NCI-H1092 treated with DMSO at 0.1 percent for 48 hours (cell line): ENCODE measurements around the gene PARP1.
"Not testable (repeated sequence)": the region's sequence is repeated elsewhere in the genome, so short reads cannot be mapped to it uniquely, and the experiment has no call there.

ENCODE experiments used
- DNase-seq: peaks from one replicate; lab custom pipeline; 2025; lab: John Stamatoyannopoulos, UW

PARP1 gene

GRCh38 chr1:226349801-226350518, 57.9 kb downstream of the PARP1 start:
- DNase-seq = no peak

- peak; percentile 11 for DNase-seq
Observed at GRCh38 chr1:226349081-226349480, 58.8 kb downstream of the PARP1 start.

- no peak for DNase-seq
Observed at GRCh38 chr1:226344441-226345259, 63.2 kb downstream of the PARP1 start.

DNA sequence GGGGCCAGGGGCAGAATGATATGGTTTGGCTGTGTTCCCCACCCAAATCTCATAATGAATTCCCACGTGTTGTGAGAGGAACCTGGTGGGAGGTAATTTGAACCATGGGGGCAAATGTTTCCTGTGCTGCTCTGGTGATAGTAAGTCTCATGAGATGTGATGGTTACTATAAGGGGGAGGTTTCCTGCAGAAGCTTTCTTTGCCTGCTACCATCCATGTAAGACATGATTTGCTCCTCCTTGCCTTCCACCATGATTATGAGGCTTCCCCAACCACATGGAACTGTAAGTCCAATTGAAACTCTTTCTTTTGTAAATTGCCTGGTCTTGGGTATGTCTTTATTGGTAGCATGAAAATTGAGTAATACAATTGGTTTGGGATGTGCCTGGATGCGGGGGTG, 65.2 kb downstream of the PARP1 start:
- no peak for DNase-seq

GRCh38 chr1:226340111-226340510, 67.8 kb downstream of the PARP1 start:
- DNase-seq = not testable (repeated sequence)

DNA sequence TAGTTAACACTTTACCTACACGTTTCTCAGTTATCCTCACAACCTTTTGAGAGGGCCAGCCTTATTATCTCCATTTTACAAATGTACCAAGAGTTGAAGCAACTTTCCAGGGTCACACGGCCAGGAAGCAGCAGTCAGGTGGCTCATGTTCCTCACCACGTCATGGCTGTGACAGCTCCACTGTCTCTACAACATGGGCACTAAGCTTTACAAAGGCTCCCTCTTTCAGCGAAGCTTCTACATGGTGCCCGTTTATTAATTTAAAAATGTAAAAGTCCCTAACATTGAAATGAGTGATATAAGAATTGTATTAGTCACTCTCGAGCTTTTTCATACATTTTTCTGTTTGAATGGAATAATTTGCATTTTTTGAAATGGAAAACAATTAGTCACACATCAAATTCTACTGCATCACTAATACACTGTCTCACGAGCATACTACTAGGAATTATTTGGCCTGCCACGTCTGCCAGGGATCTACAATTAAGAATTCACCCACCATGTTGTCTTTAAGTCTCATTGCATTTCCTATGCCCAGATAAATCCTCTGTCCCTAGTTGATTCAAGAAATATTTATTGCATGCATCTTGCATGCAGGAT, 70.5 kb downstream of the PARP1 start:
- no peak for DNase-seq

DNA sequence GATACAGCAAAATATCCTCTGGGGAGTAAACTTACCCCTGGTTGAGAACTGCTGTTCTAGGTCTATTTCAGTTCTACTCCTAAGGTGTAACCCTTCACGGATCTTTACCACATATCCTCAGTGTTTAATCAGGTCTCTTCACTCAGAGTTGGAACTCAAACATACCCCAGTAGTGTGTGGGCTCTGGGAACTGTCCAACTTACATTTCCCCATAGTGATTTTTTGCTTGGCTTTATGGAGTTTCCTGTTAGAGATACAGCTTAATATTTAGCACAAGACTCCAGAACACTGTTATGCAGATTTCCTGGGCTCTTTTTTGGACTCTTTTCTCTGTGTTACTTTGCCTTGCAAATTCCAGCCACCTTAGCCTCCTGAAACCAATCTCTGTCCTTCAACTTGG, 72.2 kb downstream of the PARP1 start:
- DNase-seq = no peak

- no peak for DNase-seq
Observed at GRCh38 chr1:226332947-226333346, 74.9 kb downstream of the PARP1 start.

- no peak for DNase-seq
Observed at GRCh38 chr1:226329237-226329636, 78.7 kb downstream of the PARP1 start.

GRCh38 chr1:226327761-226328162, 80.1 kb downstream of the PARP1 start:
- DNase-seq = no peak

GRCh38 chr1:226325178-226325577, 82.7 kb downstream of the PARP1 start:
- DNase-seq = no peak

DNA sequence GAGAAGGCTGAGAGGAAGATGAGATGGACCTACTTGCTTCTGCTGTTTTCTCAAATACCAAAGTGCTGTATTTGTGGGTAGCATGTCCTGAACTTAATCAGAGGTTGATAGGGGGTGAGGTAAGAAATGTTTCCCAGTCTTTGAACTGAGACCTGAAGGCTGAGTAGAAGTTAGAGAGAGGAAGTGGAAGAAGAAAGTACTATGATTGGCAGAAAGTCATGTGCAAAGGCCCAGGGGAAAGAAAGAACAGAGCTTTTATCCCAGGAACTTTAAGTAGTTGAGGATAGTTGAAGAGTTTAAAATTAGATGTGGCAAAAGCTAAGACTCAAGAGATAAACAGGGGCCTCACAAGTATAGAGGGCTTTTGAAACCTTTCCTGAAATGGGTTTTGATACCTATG, 83.4 kb downstream of the PARP1 start:
- DNase-seq = no peak

- no peak for DNase-seq
Observed at GRCh38 chr1:226322986-226323385, 84.9 kb downstream of the PARP1 start.

DNA sequence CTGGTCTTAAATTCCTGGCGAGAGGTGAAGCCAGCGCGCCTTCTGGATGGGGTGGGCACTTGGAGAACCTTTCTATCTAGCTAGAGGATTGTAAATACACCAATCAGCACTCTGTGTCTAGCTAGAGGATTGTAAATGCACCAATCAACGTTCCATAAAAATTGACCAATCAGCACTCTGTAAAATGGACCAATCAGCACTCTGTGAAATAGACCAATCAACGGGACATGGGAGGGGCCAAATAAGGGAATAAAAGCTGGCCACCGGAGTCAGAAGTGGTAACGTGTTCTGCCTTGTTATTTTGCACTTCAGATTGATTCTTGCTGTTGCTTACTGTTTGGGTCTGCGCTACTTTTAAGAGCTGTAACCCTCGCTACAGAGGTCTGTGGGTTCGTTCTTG, 87.0 kb downstream of the PARP1 start:
- no peak for DNase-seq

DNA sequence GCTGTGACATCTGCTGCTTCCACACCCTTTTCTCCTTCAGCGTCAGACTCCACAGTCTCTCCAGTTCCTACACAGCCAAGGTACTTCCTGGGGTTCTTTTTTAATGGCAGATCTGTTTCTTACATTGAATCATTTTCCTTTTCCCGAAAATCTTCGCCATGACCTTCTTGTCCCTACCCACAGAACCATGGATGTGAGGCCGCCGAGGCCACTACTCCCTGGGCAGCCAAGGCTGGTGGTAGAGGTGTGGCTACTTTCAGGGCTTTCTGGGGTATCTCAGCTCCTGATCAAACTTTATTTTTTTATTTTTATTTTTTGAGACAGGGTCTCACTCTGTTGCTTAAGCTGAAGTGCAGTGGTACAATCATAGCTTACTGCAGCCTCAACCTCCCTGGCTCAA, 89.4 kb downstream of the PARP1 start:
- no peak for DNase-seq

DNA sequence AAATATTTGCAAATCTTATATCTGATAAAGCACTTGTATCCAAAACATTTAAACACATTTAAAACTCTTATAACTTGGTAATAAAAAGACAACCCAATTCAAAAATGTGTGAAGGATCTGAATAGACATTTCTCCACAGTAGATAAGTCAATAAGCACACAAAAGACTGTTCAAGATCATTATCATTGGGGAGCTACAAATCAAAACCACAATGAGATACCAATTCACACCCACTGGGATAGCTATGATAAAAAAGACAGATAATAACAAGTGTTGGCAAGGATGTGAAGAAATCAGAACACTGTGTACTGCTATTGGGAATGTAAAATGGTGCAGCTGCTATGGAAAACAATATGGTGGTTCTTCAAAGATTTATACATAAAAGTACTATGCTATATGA, 93.8 kb downstream of the PARP1 start:
- no peak for DNase-seq

DNA sequence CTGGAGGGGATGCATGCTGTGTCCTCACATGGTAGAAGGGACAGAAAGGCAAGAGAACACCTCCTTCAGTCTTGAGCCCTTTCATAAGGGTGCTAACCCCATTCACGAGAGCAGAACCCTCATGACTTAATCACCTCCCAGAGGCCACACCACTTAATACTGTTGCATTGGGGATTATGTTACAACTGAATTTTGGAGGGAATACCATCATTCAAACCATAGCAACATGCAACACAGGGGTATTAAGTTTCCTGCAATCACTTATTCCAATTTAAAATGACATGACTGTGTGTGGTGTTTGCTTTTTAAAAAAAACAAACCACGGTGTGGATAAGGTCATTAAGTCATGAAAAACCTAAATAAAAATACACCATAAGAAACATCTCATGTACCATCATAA, 95.8 kb downstream of the PARP1 start:
- no peak for DNase-seq

DNA sequence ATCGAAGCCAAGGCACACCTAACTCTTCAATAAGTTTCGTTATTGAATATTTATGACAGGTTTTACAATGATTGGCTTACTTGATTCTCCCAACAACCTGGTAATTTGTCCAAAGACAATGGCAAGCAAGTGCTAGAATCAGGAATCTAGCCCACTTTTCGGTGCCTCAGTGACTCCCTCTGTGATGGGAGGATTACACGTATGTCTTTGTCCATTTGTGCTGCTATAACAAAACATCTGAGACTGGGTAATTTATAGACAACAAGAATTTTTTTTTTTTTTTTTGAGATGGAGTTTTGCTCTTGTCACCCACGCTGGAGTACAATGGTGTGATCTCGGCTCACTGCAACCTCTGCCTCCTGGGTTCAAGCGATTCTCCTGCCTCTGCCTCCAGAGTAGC, 96.5 kb downstream of the PARP1 start:
- DNase-seq = no peak
